Ovary (tissue), 3 donors: ENCODE measurements around the gene SLC29A3.

ENCODE experiments used
- POLR2A ChIP-seq: fragments of 450-650 bp; IDR thresholded peaks from one replicate; pipeline ENCODE4 v1.6.1; 2017; ENCODE audit warnings: antibody characterized with exemption, mild to moderate bottlenecking, moderate library complexity
- TF ChIP-seq, protein P1 (sequence below), 3 donors: fragments of 450-650 bp in 2 of 3; fragments of 200-600 bp in 1 of 3; IDR thresholded peaks; one replicate each; pipeline versions ENCODE4 v1.5.1 to v1.8.0; 2016 to 2022; ENCODE audit warnings: antibody characterized with exemption in 3 of 3, mild to moderate bottlenecking in 1 of 3
- donor health status: DM: no; HTN: no; CAD: no.

GRCh38 chr10:71283876-71284275 is 35.2 kb upstream of the SLC29A3 start:
- TF ChIP-seq, protein P1, sequence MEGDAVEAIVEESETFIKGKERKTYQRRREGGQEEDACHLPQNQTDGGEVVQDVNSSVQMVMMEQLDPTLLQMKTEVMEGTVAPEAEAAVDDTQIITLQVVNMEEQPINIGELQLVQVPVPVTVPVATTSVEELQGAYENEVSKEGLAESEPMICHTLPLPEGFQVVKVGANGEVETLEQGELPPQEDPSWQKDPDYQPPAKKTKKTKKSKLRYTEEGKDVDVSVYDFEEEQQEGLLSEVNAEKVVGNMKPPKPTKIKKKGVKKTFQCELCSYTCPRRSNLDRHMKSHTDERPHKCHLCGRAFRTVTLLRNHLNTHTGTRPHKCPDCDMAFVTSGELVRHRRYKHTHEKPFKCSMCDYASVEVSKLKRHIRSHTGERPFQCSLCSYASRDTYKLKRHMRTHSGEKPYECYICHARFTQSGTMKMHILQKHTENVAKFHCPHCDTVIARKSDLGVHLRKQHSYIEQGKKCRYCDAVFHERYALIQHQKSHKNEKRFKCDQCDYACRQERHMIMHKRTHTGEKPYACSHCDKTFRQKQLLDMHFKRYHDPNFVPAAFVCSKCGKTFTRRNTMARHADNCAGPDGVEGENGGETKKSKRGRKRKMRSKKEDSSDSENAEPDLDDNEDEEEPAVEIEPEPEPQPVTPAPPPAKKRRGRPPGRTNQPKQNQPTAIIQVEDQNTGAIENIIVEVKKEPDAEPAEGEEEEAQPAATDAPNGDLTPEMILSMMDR (IDR thresholded peaks at IDR 0.05), result no peak
- no peak for TF ChIP-seq POLR2A
